DOHH2 (cell line): Measurements from ENCODE around the gene TMTC1.

Source experiments
- H3F3A ChIP-seq: fragments of 200-600 bp; sonication (generic), shearing (Covaris generic); 2 replicates; pipeline ENCODE4 v1.6.0; 2016; ENCODE audit warnings: antibody characterized with exemption, mild to moderate bottlenecking; ENCODE audit not compliant: control insufficient read depth, insufficient read depth
- H3K27ac ChIP-seq: fragments of 200-600 bp; sonication (generic); 2 replicates; pipeline ENCODE4 v1.5.1; 2014; ENCODE audit warnings: low read depth, mild to moderate bottlenecking, low read length, moderate library complexity
- H3K27me3 ChIP-seq: fragments of 200-600 bp; sonication (generic); 2 replicates; pipeline ENCODE4 v1.6.1; 2014; ENCODE audit warnings: mild to moderate bottlenecking, low read length, mixed read lengths; ENCODE audit not compliant: control insufficient read depth
- H3K36me3 ChIP-seq: fragments of 200-600 bp; sonication (generic); 2 replicates; pipeline ENCODE4 v1.6.1; 2014; ENCODE audit warnings: mild to moderate bottlenecking, low read length, moderate library complexity, mixed read lengths; ENCODE audit not compliant: control insufficient read depth
- H3K4me1 ChIP-seq: fragments of 200-600 bp; sonication (generic); 2 replicates; pipeline ENCODE4 v1.6.1; 2014; ENCODE audit warnings: mild to moderate bottlenecking, low read length, mixed read lengths; ENCODE audit not compliant: control insufficient read depth
- H3K4me2 ChIP-seq: fragments of 200-600 bp; sonication (generic); 2 replicates; pipeline ENCODE4 v1.6.0; 2014; ENCODE audit warnings: mild to moderate bottlenecking, low read length, moderate library complexity
- H3K4me3 ChIP-seq: fragments of 200-600 bp; sonication (generic); 2 replicates; pipeline ENCODE4 v1.5.1; 2014; ENCODE audit warnings: mild to moderate bottlenecking, low read length, mixed read lengths
- H3K79me2 ChIP-seq: fragments of 200-600 bp; sonication (generic); 2 replicates; pipeline ENCODE4 v1.6.1; 2014; ENCODE audit warnings: mild to moderate bottlenecking, low read length, mixed read lengths; ENCODE audit not compliant: control insufficient read depth
- H3K9me2 ChIP-seq: fragments of 200-600 bp; sonication (generic); replicated peaks from 2 replicates; pipeline ENCODE4 v1.6.1; 2014; ENCODE audit warnings: mild to moderate bottlenecking, low read length, mixed read lengths; ENCODE audit not compliant: control insufficient read depth
- H3K9me3 ChIP-seq: fragments of 200-600 bp; sonication (generic); 2 replicates; pipeline ENCODE4 v1.6.1; 2014; ENCODE audit warnings: antibody characterized with exemption, low read length, mixed read lengths; ENCODE audit not compliant: control insufficient read depth, insufficient read depth
- H4K20me1 ChIP-seq: fragments of 200-600 bp; sonication (generic); 2 replicates; pipeline ENCODE4 v1.6.0; 2014; ENCODE audit warnings: low read depth, mild to moderate bottlenecking, antibody characterized with exemption, low read length, moderate library complexity; ENCODE audit not compliant: control insufficient read depth, insufficient read depth
- EZH2phosphoT487 ChIP-seq: fragments of 200-600 bp; sonication (generic); IDR thresholded peaks from 2 replicates; pipeline ENCODE4 v1.6.1; 2017; ENCODE audit warnings: borderline replicate concordance, mild to moderate bottlenecking, antibody characterized with exemption, low read length, moderate library complexity, mixed read lengths
- TF ChIP-seq, protein P1 (sequence below): fragments of 200-600 bp; sonication (generic); IDR thresholded peaks from one replicate; pipeline ENCODE4 v1.5.1; 2014; ENCODE audit warnings: antibody characterized with exemption, mild to moderate bottlenecking, low read depth, low read length; ENCODE audit not compliant: poor library complexity, severe bottlenecking

The TMTC1 gene

DNA sequence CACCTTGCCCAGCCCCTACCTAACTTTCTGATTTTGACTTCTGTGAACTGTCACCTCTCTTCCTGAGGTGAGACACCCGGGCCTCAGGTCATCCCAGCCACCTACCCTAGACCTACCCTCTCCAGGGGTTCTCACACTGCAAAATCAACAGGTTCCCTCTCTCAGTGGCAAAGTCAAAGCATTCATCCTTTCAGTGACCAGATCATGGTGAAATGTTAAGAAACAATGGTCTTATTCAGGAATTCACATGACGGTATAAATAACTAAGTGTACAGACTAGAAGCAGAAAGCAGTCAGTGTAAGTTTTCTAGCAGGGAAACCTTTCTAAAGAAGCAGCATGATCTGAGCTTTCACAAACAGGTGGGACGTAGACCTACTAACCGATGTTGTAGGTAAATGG is 133.4 kb downstream of the TMTC1 start:
- no peaks in the 10 kb centered on the region for H3K4me1 ChIP-seq
- H3K27me3 ChIP-seq: no peaks in the 10 kb centered on the region
- H3K4me3 ChIP-seq: no peak overlapping the region
- no peaks in the 10 kb centered on the region for H3K9me3 ChIP-seq
- no peaks in the 10 kb centered on the region for H3K36me3 ChIP-seq
- no peak overlapping the region for H3K4me2 ChIP-seq
- TF ChIP-seq, protein P1, sequence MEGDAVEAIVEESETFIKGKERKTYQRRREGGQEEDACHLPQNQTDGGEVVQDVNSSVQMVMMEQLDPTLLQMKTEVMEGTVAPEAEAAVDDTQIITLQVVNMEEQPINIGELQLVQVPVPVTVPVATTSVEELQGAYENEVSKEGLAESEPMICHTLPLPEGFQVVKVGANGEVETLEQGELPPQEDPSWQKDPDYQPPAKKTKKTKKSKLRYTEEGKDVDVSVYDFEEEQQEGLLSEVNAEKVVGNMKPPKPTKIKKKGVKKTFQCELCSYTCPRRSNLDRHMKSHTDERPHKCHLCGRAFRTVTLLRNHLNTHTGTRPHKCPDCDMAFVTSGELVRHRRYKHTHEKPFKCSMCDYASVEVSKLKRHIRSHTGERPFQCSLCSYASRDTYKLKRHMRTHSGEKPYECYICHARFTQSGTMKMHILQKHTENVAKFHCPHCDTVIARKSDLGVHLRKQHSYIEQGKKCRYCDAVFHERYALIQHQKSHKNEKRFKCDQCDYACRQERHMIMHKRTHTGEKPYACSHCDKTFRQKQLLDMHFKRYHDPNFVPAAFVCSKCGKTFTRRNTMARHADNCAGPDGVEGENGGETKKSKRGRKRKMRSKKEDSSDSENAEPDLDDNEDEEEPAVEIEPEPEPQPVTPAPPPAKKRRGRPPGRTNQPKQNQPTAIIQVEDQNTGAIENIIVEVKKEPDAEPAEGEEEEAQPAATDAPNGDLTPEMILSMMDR: no peak
- no peak for TF ChIP-seq EZH2phosphoT487
- no peaks in the 10 kb centered on the region for H3K9me2 ChIP-seq
- no peaks in the 10 kb centered on the region for H3K79me2 ChIP-seq
- H3K27ac ChIP-seq: no peak overlapping the region
- H4K20me1 ChIP-seq: no peaks in the 10 kb centered on the region
- H3F3A ChIP-seq: no peaks in the 10 kb centered on the region

GRCh38 chr12:29649722-29650121 is 134.0 kb downstream of the TMTC1 start:
- Histone ChIP-seq H3F3A (no peaks in the 10 kb centered on the region), H3K27me3 (no peaks in the 10 kb centered on the region), H3K79me2 (no peaks in the 10 kb centered on the region), H3K4me1 (no peaks in the 10 kb centered on the region), H3K9me3 (no peaks in the 10 kb centered on the region), H3K4me2 (no peak overlapping the region), H3K4me3 (no peak overlapping the region), H3K36me3 (no peaks in the 10 kb centered on the region), H3K27ac (no peak overlapping the region), H3K9me2 (no peaks in the 10 kb centered on the region), H4K20me1 (no peaks in the 10 kb centered on the region)
- TF ChIP-seq, protein P1: no peak

DNA sequence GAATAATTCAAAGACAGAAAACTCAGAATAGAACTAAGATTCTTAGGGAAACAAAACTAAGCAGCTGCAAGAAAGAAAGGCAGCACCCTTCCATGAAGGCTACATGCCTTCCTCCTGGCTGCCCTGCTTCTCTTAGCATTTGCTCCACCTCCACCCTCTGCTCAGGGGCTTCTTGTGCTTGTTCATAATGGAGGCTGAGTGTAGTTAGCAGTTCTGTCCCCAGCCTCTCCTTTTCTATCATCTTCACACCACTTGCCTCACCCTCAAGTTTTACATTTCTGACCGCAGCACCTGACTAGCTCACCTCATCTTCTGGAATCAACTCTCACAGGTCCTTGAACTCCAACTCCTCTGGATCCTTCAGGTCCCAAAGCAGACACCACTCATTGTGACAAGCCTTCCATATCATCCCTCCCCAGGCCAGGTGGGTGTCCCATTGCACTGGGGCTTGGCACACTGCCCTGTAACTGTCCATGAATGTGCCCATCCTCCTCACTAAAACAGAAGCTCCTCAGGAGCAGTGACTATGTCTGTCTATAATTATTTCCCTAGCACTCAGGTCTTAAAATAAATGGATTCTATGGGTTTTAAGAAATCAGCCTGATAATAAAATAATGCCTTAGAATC is 139.1 kb downstream of the TMTC1 start:
- Histone ChIP-seq H4K20me1 (no peaks in the 10 kb centered on the region), H3K4me1 (no peaks in the 10 kb centered on the region), H3K9me3 (no peaks in the 10 kb centered on the region), H3K36me3 (no peaks in the 10 kb centered on the region), H3F3A (no peaks in the 10 kb centered on the region), H3K27me3 (no peaks in the 10 kb centered on the region), H3K79me2 (no peaks in the 10 kb centered on the region), H3K9me2 (no peaks in the 10 kb centered on the region), H3K27ac (no peak overlapping the region), H3K4me3 (no peak overlapping the region), H3K4me2 (no peak overlapping the region)
- no peak for TF ChIP-seq EZH2phosphoT487
- TF ChIP-seq, protein P1: no peak
